Astrocyte of the cerebellum (primary cell): ENCODE measurements around the gene MEGF11.

Experiments used
- DNase-seq: peaks from one replicate; pipeline ENCODE4 v3.0.0-alpha.2; 2011; ENCODE audit warnings: low read depth
- H3K4me3 ChIP-seq: 2 replicates; pipeline ENCODE4 v1.5.1; 2011; ENCODE audit warnings: mild to moderate bottlenecking, low read depth, low read length, moderate library complexity
- in situ Hi-C: cut with HindIII; loops from 2 replicates; pipeline ENCODE4 v1.10.0; 2017; ENCODE audit warnings: low sequenced_read_pairs
- TF ChIP-seq, protein P1 (sequence below): IDR thresholded peaks from 2 replicates; pipeline ENCODE4 v1.5.1; 2012; ENCODE audit warnings: low read length, low read depth, moderate library complexity, mild to moderate bottlenecking; ENCODE audit errors: missing control alignments

MEGF11 gene

DNA sequence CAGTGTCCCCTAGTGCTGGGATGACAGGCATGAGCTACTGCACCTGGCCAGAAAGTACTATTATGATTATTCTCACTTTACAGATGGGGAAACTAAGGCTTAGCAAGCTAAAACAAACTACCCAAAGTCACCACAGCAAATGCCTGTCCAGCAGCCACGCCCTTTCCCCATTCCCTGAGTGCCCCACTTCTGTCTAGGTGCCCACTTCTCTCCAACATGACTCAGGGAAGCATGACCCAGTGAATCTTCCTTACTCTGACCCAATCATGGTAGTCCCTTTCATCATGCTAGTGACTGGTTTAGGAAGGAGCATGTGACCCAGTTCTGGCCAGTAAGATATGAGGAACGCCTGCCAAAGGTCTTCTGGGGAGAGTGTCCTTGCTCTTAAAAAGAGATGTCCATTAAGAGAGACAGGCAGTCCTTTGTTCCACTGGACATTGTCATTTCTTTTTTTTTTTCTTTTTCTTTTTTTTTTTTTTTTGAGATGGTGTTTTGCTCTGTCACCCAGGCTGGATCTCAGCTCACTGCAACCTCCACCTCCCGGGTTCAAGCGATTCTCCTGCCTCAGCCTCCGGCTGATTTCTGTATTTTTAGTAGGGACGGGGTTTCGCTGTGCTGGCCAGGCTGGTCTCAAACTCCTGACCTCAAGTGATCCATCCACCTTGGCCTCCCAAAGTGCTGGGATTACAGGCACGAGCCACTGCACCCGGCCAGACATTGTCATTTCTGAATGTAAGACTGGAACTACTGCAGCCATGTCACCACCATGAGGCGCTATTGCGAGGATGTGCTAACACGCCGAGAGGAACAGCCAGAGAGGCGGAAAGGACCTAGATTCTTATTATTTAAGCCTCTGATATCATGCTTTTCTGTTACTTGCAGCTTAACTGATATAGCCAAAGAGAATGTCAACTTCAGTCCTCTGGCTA is 19.8 kb downstream of the MEGF11 start:
- TF ChIP-seq, protein P1, sequence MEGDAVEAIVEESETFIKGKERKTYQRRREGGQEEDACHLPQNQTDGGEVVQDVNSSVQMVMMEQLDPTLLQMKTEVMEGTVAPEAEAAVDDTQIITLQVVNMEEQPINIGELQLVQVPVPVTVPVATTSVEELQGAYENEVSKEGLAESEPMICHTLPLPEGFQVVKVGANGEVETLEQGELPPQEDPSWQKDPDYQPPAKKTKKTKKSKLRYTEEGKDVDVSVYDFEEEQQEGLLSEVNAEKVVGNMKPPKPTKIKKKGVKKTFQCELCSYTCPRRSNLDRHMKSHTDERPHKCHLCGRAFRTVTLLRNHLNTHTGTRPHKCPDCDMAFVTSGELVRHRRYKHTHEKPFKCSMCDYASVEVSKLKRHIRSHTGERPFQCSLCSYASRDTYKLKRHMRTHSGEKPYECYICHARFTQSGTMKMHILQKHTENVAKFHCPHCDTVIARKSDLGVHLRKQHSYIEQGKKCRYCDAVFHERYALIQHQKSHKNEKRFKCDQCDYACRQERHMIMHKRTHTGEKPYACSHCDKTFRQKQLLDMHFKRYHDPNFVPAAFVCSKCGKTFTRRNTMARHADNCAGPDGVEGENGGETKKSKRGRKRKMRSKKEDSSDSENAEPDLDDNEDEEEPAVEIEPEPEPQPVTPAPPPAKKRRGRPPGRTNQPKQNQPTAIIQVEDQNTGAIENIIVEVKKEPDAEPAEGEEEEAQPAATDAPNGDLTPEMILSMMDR = peak; percentile 8
- no peak overlapping the region for H3K4me3 ChIP-seq
- no peak for DNase-seq
- in situ Hi-C loops = no loop called here

DNA sequence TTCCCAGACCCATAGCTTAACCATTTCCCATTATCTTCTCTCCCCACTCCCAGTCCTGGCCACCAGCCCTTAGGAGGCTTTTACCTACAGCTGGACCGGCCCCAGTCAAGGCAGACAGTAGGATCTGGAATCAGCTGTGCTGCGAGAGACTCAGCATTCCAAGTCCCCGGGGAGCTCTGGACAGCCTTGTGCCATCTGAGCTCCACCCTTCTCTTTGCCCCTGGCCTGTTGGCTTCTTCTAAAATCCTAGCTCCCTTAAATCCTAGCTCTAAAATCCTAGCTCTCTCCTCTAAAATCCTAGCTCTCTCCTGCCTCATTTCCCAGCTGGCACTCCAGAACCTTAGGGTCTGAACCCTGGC is 21.3 kb downstream of the MEGF11 start:
- no peak for DNase-seq
- in situ Hi-C loops = no loop called here
- TF ChIP-seq, protein P1 = no peak
- H3K4me3 ChIP-seq = no peak overlapping the region

DNA sequence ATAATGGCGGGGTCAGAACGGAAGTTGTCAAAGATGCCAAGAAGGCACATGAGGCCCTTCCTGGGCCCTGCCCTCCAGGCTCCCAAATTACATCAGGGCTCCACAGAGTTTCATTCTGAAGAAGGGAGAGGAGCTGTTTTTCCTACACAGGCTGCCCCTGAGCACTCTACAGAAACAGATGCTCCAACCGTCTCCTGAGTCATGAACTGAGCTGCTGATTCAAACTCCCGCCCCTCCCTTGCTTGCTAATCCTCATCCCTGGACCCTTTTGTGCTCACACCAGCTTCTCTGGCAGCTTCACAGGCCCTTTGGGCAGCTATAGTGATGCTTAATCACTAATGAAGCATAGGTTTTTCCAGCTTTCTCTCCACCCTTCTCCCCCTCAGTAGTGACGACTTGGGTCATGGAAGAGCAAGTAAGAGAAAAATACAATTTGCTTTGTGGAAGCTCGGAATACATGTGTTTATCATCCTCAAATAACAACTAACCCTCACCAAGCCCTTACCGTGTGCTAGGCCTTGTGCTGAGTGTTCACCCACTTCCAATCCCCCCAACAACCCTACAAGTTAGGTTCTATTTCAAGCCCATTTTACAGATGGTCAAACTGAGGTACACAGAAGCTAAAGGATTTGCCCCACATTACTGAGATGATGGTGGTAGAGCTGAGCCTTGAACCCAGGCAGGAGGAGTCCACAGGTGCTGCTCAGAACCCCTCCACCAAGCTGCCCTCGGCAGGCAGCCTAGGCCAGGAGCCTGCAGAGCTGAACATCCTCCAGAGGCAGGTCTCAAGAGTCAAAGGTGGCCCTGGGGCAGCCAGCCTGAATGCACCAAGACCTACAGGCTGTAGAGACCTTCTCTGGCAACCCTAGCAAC is 21.9 kb downstream of the MEGF11 start:
- no peak overlapping the region for H3K4me3 ChIP-seq
- in situ Hi-C loops = no loop called here
- DNase-seq = no peak
- TF ChIP-seq, protein P1 = no peak

DNA sequence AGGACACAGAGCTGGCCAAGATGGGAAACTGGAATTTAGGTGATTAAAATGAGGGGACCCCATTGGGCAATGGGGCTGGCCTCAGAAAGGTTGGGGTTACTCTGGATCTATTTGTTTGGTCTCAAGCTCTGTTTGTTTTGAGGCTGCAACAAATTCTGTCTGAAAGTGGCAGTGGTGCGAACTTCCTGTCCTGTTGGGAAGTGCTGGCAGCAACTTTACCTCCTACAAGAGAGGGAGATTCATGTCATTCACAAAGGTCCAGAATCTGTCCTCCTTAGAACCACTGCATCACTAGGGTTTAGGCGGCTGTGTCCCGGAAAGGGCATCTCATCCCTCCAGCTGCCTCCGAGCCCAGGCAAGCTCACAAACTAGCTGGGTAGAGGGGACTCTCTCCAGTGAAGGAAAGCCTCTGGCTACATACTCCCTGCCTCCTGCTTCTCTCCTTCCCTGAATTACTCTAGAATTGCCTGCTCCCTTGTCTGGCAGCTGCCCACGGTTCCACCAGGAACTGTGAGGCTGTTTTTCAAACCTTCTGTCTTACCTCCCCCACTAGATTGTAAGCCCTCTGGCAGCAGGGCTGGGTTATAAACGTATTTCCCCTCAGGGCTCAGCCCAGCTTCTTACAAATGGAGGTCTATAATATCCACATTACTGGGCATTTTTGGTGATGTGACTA is 23.6 kb downstream of the MEGF11 start:
- in situ Hi-C loops = no loop called here
- H3K4me3 ChIP-seq = no peak overlapping the region
- DNase-seq = no peak
- TF ChIP-seq, protein P1 = no peak

DNA sequence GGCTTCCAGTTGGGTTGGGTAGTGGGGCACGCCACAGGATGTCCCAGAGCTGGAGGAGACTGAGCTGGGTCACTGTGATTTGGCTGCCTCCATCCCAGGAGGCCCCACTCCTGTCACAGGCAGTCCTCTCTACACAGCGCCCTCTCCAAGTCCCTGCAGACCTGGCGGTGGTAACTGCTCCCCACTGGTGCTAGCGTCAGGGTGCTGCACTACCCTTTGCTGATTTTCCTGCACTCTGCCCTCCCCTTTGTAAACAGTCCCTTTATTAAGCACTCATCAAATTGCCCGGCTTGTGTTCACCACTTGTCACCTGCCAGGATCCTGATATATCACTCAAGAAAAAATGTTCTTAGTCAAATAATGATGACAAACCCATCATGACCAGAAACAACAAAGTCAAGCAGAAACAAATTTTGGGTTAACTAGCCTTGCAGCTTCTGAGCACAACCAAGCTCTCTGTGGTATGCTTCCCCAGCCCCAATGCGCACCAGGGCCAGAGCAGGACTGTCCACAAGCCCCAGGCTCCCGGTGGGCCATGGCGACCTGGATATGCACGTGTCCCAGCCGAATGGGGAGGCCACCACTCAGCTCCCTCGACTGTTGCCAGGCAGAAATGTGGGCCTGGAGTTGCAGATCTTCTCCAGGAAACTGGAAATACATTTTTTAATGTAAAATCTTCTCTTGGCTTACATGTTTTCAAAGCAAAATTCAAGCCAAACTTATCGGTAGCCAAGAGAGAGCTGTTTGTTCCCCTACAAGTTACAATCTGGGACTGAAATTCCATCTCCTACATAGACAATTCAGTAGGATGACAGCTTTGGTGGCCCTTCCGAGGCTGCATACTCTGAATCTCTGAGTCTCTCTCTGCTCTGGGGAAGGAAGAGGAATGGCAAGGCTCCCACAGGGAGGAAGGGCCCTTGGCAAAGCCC is 24.5 kb downstream of the MEGF11 start:
- in situ Hi-C loops = no loop called here
- DNase-seq = no peak
- no peak overlapping the region for H3K4me3 ChIP-seq
- TF ChIP-seq, protein P1 = no peak

DNA sequence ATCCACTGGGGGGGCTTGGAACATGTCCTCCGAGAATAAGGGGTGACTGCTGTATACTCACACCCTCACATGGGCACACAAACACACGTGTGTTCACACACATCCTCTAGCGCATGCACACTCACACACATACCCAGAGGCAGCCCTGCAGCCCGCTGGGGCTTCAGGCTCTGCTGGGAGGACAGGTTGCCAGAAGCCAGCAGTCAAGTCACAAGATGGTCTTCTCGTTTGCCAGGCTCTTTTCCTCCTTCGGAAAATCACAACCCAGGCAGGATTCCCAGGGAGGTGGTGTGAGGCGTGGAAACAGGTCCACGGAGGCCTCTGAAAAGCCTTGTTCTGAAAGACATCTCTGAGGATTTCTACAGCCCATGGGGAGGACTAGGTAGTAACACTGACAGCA is 26.8 kb downstream of the MEGF11 start:
- in situ Hi-C loops = no loop called here
- no peak for DNase-seq
- TF ChIP-seq, protein P1 = no peak
- H3K4me3 ChIP-seq = no peak overlapping the region
